ENCODE results near the gene SLC9B2.

DNA sequence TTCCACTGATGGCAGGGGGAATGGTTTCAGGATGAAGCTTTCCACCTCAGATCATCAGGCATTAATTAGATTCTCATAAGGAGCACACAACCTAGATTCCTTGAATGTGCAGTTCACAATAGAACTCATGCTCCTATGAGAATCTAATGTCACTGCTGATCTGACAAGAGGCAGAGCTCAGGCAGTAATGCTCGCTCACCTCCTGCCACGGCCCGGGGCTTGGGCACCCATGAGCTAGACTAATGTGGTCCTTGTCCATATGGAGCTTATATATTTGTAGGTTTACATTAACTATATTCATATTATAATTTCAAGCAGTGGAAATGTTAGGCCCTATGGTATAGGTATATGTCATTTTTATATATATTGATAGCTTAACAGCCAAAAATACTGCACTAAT, 24.4 kb downstream of the SLC9B2 start:
- TF ChIP-seq CTCF (IDR thresholded peaks at IDR 0.05) (no peak), EZH2 (IDR thresholded peaks at IDR 0.05) (no peak), EZH2phosphoT487 (IDR thresholded peaks at IDR 0.05) (no peak)

Measured in neural progenitor cell (in vitro differentiated cells).